ENCODE measurements around the gene SOX30. TPM values are rescaled to one million over a fixed set of nuclear protein-coding genes. Genes with fewer than 3 reads are reported as not detected.

The SOX30 gene
- total RNA-seq, 6 experiments from 2014 or later, result 0.09 to 0.19 (median 0.12) TPM; not detected in 2

DNA sequence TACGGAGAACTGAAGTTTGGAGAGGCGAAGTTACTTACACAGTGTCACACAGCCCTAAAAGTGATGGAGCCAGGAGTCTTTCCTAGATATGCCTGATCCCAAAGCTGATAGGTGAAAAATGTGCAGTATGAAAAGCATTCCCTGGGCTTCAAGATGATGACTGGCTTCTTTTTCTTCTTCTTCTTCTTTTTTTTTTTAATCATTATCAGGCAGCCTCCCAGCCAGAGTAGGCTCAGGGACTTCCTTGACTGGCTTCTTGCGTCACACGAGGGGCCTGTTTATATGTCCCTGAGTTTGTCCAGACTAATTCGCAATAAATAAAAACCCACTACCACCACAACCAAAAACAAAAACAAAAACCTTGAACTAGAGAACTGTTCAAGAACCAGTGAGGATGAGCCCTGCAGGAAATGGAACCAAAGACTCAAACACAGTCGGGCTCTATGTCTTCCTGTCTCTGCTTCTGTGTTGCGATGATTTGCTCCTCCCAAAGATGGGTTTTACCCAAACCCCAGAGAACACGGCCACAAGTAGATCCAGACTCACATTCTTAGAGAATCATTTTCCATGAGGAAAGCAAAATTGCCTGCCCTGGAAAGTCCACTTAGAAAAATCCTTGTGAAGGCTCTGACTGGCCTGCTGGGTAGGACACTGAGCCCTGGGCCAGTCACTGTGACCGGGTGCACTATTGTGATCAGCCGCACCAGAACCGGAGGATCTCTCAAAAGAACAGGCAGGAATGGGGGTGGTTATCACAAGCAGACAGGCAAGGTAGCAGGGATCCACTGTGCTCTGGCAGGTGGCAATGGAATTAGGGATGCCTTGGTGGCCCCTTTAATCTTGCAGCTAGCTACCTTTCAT lies 38.6 kb downstream of the SOX30 start:
- DNase-seq, result no peak
- H3K27ac Mint-ChIP-seq, result no peak overlapping the region
- H3K4me1 Mint-ChIP-seq (ENCODE audit: low read depth), result peaks cover 19% of the 10 kb centered on the region
- no peaks in the 10 kb centered on the region for H3K9me3 Mint-ChIP-seq
- TF ChIP-seq, protein P1, sequence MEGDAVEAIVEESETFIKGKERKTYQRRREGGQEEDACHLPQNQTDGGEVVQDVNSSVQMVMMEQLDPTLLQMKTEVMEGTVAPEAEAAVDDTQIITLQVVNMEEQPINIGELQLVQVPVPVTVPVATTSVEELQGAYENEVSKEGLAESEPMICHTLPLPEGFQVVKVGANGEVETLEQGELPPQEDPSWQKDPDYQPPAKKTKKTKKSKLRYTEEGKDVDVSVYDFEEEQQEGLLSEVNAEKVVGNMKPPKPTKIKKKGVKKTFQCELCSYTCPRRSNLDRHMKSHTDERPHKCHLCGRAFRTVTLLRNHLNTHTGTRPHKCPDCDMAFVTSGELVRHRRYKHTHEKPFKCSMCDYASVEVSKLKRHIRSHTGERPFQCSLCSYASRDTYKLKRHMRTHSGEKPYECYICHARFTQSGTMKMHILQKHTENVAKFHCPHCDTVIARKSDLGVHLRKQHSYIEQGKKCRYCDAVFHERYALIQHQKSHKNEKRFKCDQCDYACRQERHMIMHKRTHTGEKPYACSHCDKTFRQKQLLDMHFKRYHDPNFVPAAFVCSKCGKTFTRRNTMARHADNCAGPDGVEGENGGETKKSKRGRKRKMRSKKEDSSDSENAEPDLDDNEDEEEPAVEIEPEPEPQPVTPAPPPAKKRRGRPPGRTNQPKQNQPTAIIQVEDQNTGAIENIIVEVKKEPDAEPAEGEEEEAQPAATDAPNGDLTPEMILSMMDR (IDR thresholded peaks at IDR 0.05), result no peak
- H3K27me3 Mint-ChIP-seq (ENCODE audit: insufficient read depth), result no peaks in the 10 kb centered on the region; the same call in none of the 2 replicates
- no peak overlapping the region for H3K4me3 Mint-ChIP-seq
- H3K36me3 Mint-ChIP-seq (ENCODE audit: low read depth), result no peaks in the 10 kb centered on the region

DNA sequence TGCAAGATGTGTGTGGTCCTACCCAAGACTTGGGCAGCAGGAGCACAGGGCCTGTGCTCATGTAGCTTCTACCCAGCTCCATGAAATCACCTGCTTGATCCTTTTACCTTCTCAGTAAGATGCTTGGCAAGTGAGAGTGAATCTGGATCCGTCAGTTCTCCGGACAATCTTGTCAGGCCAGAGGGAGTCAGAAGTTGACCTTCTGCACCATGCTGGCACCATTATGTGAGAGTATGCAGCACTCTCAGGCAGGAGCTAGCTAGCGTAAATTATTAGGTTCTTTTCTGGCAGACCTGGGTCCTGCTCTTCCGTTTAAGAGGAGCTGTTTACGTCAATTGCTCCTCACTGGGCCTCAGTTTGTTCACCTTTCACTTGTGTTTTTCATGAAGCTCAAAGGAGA lies 39.7 kb downstream of the SOX30 start:
- H3K4me1 Mint-ChIP-seq (ENCODE audit: low read depth), result peaks cover 30% of the 10 kb centered on the region
- no peak overlapping the region for H3K27ac Mint-ChIP-seq
- TF ChIP-seq, protein P1 (IDR thresholded peaks at IDR 0.05), result no peak
- 0 out of 2 replicates have a peak, but pooled peaks cover 4% of the 10 kb centered on the region for H3K36me3 Mint-ChIP-seq (ENCODE audit: low read depth)
- H3K27me3 Mint-ChIP-seq (ENCODE audit: insufficient read depth), result no peaks in the 10 kb centered on the region; the same call in none of the 2 replicates
- no peaks in the 10 kb centered on the region; the same call in 1 of the 2 replicates for H3K9me3 Mint-ChIP-seq
- no peak for DNase-seq
- H3K4me3 Mint-ChIP-seq, result no peak overlapping the region

DNA sequence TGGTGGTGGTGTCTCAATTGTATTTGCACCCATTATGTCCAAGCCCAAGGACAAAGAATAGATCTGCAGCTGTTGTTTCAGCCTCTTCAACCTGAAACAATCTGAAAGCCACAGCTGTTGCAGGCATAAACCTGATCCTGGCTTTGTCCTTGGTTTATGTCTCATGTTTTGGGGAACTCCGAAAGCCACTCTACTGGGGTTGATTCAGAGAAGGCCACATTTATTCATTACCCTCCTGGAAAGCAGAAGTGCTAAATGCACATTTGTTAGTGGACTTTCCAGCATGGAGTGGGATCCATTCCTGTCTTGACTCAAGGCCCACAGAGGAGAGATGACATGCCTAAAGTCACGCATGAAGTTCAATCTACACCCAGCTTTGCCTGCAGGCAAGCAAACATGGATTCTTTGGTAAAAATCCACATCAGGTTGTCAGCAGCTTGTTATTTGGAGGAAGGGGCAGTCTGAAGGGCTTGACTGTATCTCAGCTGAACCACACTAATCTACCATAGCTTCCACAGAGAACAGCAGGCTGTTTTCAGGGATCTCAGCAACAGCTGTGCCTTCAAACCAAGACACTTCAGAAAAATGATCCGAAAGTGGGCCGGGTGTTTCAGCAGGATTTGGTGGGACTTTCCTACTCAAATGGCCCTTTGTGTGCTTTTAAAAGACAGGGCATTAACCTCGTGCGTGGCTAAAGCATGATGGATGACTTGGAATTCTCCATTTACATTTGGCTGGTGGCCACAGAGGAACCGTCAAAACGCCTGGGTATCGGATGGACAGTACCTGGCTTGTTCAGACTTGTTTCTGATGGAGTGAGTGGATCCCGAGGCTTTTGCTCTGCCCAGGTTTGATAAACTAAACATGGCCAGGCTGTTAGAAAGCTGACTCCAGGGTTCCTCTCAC lies 40.4 kb downstream of the SOX30 start:
- H3K9me3 Mint-ChIP-seq, result no peaks in the 10 kb centered on the region; the same call in 1 of the 2 replicates
- H3K36me3 Mint-ChIP-seq (ENCODE audit: low read depth), result 0 out of 2 replicates have a peak, but pooled peaks cover 4% of the 10 kb centered on the region
- peaks cover 37% of the 10 kb centered on the region for H3K4me1 Mint-ChIP-seq (ENCODE audit: low read depth)
- no peak overlapping the region for H3K27ac Mint-ChIP-seq
- H3K27me3 Mint-ChIP-seq (ENCODE audit: insufficient read depth), result no peaks in the 10 kb centered on the region; the same call in none of the 2 replicates
- TF ChIP-seq, protein P1 (IDR thresholded peaks at IDR 0.05), result no peak
- no peak for DNase-seq
- no peak overlapping the region for H3K4me3 Mint-ChIP-seq

DNA sequence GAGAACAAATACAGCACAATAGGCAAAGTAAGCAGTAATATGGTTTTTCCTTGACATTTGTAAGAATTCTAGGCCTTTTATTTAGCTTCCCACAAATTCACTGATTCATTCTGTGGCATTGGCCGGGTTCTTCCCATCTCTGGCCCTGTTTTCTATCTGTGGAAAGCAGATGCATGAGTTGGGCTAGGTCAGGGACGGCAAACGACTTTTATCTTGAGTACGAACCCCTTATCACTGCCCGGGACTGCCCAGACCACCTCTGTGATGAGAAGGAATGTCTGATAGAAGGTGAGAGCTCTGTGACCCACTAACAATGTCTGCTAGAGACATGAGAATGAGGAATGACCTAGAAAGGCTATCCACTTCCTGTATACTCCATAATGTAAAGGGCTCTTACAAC lies 41.2 kb downstream of the SOX30 start:
- DNase-seq, result no peak
- no peaks in the 10 kb centered on the region; the same call in 1 of the 2 replicates for H3K9me3 Mint-ChIP-seq
- no peak overlapping the region for H3K4me3 Mint-ChIP-seq
- TF ChIP-seq, protein P1 (IDR thresholded peaks at IDR 0.05), result no peak
- H3K27me3 Mint-ChIP-seq (ENCODE audit: insufficient read depth), result no peaks in the 10 kb centered on the region; the same call in none of the 2 replicates
- H3K36me3 Mint-ChIP-seq (ENCODE audit: low read depth), result 0 out of 2 replicates have a peak, but pooled peaks cover 4% of the 10 kb centered on the region
- H3K4me1 Mint-ChIP-seq (ENCODE audit: low read depth), result peaks cover 44% of the 10 kb centered on the region
- H3K27ac Mint-ChIP-seq, result no peak overlapping the region; the same call in 1 of the 2 replicates

DNA sequence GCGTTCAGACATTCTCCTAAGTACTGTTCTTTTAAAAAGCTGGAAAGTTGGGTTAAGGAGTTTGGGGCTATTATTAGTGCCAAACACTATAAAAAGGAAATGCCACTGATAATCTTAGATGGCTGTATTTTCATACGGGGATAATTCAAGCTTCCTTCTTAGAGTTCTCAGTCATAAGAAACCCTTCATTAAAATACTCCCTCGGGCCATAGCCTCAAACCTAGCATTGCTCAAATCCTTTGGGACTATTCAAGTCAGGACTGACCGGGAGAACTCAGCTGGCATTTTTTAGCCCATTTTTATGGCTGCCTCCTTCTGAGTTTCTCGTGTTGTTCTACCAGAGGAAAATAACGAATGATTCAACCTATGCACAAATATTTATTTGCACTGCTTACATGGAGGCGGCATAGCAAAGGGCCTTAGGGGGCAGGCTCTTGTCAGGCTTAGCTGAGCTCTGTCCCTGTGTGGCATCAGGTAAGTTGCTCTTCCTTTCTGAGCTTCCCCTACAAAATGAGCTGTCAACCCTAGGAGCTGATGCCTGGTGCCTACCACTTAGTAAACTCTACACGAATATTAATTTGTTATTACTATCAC lies 43.2 kb downstream of the SOX30 start:
- H3K27ac Mint-ChIP-seq, result peak overlapping the region; percentile 99
- TF ChIP-seq, protein P1 (IDR thresholded peaks at IDR 0.05), result no peak
- DNase-seq, result peak; percentile 33
- 0 out of 2 replicates have a peak, but pooled peaks cover 4% of the 10 kb centered on the region for H3K36me3 Mint-ChIP-seq (ENCODE audit: low read depth)
- no peaks in the 10 kb centered on the region; the same call in 1 of the 2 replicates for H3K9me3 Mint-ChIP-seq
- H3K4me1 Mint-ChIP-seq (ENCODE audit: low read depth), result peaks cover 58% of the 10 kb centered on the region
- no peak overlapping the region for H3K4me3 Mint-ChIP-seq
- no peaks in the 10 kb centered on the region; the same call in 1 of the 2 replicates for H3K27me3 Mint-ChIP-seq (ENCODE audit: insufficient read depth)
